Hematopoietic multipotent progenitor cell (in vitro differentiated cells): ENCODE results near the gene SMPD3. TPM values are rescaled to one million over a fixed set of nuclear protein-coding genes. Genes with fewer than 3 reads are reported as not detected.

ENCODE experiments used
- DNase-seq, 3 donors: peaks; one replicate each; pipeline ENCODE4 v3.0.0-alpha.2; 2011 to 2015; ENCODE audit warnings: low read depth in 2 of 3, low spot score in 2 of 3
- total RNA-seq: library from RNA; depleted of rRNA; stranded (reverse); fragments of >200 nt; gene quantifications from one replicate; pipeline ENCODE4 v1.2.3, GENCODE V29; 2012

Gene SMPD3
- total RNA-seq, 1 donor = 0.54 TPM

GRCh38 chr16:68408967-68409366 is 39.3 kb downstream of the SMPD3 start:
- no peak for DNase-seq

- DNase-seq = no peak
Measured at GRCh38 chr16:68408428-68408827, 39.9 kb downstream of the SMPD3 start.

- no peak for DNase-seq
Measured at GRCh38 chr16:68406458-68407152, 41.7 kb downstream of the SMPD3 start.

GRCh38 chr16:68404736-68405345 is 43.5 kb downstream of the SMPD3 start:
- DNase-seq = no peak

- no peak for DNase-seq
Measured at GRCh38 chr16:68403704-68404103, 44.6 kb downstream of the SMPD3 start.

- DNase-seq = no peak
Measured at GRCh38 chr16:68403177-68403576, 45.1 kb downstream of the SMPD3 start.

- no peak for DNase-seq
Measured at GRCh38 chr16:68402748-68403040, 45.6 kb downstream of the SMPD3 start.

GRCh38 chr16:68401871-68402747 is 46.2 kb downstream of the SMPD3 start:
- no peak for DNase-seq

GRCh38 chr16:68400924-68401460 is 47.3 kb downstream of the SMPD3 start:
- no peak for DNase-seq

DNA sequence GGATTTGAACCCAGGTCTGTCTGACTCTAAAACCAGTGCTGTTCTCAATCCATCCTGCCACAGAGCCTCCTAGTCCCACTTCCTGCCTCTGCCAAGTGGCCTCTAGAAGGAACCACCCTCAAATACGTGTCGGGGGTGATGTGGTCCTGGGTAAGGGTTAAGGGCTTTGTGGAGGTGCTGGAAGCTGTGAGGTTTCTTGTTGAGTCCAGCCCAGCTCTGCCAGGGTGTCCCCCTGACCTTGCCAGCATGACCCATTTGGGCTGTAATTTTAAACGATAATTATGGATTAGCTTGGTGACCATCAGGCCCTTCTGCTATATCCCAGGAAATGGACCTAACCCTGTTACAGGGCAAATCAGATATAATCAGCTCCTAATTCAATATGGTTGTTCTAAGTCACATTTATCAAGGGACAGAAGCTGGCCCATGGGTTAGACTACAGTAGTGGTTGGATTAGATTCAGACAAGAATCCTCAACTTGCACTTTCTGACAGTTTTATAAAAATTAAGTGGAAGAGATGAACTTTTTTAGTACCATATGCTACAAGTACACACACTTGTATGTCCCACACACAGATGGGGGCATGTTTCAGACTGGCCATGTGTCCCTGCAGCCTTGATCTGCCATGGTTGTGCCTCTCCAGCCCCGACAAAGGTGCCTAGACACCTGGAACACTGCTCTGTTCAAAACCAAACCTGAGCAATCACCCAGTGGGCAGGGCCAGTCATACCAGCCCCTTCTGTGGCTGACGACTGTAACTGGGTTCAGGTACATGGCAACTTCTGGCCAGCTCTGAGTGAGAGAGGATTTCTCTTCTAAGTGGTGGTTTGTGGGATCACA is 48.0 kb downstream of the SMPD3 start:
- DNase-seq = no peak

DNA sequence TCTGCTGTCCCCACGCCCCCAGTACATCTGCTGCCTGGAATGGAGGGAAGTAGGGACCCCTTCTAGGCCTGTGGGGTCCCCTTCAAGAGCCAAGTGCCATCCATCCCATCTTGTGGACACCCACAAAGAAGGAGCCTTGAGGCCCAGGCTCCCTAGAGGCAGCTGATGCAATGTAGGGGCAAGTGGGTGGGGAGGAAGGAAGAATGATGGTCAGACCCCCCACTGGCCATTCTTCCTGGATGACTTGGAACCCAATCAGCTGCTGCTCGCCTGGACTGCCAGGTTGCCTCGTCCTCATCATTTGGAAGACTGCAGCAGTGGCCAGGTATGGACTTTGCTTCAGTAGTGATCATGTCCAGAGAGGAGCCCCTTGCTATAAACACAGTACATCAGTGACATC is 48.9 kb downstream of the SMPD3 start:
- DNase-seq = no peak

- no peak for DNase-seq
Measured at GRCh38 chr16:68397710-68398201, 50.6 kb downstream of the SMPD3 start.

DNA sequence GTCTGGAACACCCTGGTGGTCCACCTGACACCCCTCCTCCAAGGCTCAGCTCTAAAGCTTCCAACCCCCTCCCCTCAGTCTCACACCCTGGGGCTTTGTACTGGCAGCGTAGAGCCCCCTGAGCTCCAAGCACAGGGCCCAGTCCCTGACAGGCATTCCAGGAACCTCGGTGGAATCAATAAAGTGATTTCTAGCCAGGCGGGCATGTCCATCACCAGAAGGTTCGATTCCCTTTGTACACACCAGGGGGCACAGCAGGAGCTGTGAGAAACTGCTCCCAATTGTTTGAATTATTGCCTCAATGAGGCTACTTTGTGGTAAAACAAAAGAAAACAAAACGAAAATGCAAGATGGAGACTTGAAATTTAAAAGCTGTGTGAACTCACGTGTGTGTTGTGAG is 51.8 kb downstream of the SMPD3 start:
- peak in 2 of 3 donors; percentile 30 to 72 for DNase-seq

DNA sequence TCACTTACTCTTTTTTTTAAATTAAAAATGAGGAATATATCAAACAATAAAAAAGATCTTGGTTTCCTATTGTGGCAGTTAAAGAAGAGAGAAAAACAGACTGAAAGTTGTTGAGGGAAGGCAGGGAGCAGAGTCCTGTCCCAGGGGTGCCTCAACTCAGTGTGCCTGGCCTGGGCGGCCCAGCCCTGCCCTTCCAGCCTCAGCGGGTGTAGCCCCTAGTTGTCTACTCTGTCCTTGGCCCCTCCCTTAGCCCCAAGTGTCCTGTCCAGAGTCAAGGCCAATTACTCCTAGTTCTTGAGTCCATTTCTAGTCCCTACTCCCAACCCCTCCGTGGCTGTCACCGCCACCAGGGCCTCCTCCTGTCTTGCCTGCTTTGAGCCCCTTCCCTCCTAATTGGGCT is 52.5 kb downstream of the SMPD3 start:
- no peak for DNase-seq

DNA sequence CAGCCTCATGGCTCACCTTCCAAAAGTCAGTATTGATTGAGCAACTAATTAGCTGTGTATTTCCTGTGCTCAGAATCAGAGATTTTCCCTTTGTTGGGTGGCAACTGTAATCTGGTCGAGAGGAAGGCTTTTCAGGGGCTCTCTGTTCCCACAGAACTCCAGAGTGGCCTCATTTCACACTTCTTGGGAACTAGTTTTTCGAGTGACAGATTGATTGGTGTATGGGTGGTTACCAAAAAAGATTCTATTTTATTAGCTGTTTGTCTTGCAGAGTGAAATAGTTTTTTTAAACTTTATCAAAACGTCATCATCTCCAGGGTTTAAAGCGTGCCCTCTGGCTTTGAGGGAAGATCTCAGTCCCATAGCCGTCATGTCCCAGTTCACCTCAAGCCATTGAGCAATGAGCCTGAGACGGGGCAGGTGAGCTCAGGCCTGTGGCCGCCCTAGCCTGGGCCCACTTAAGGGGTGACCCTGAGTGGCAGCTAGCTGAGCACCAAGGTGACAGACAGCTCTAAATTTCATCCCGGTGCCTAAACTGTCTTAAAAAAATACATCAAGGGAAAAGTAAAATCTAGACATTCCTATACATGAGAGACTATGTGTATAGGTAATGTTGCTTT is 53.0 kb downstream of the SMPD3 start:
- no peak for DNase-seq

DNA sequence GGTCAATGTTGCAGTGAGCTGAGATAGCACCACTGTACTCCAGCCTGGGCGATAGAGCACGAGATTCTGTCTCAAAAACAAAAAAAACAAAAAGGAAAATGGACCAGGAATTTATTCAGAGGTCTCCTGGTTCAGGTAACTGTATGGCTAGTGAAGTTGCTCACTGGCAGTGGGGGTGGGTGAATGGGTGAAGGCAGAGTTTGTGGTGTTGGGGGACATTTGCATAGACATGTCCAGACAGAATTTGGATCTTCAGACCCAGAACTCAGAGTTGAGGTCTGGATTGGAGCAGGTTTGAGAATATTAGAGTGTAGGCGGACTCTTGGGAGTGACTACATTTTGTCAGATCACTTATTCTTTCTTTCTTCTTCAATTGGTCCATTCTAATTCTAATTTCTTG is 55.0 kb downstream of the SMPD3 start:
- no peak for DNase-seq

DNA sequence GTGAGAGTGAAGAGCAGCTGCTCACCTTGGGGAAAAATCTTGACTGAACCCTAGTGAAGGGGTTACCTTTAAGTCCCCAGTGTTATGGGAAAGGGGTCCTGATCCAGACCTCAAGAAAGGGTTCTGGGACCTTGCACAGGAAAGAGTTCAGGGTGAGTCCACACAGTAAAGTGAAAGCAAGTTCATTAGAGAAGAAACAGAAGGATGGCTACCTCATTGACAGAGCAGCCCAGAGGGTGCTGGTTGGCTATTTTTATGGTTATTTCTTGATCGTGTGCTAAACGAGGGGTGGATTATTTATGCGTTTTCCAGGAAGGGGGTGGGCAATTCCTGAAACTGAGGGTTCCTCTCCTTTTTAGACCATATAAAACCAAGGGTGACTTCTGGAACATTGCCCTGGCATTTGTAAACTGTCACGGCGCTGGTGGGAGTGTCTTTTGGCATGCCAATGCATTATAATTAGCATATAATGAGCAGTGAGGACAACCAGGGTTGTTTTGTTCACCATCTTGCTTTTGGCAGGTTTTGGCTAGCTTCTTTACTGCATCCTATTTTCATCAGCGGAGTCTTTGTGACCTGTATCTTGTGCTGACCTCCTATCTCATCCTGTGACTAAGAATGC is 58.4 kb downstream of the SMPD3 start:
- DNase-seq = no peak

GRCh38 chr16:68389006-68389405 is 59.3 kb downstream of the SMPD3 start:
- no peak for DNase-seq

DNA sequence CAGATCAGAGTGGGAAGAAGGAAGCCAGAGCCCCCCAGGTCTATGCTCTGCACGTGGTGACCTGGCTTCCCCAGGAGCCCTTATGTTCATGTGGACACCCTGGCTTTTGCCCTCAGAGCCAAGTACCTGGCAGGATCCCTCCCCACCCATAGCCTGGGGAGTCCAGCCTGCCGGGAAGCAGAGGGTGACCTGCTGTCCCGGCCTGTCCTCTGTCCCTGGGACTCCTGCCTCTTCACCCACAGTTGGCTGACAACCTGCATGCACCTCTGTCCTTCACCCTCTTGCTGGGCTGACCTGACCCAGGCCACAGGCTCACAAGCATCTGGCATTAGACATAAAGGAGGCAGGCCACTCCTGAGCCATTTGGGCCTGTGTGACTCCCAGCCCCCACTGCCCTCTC is 60.2 kb downstream of the SMPD3 start:
- DNase-seq = no peak

DNA sequence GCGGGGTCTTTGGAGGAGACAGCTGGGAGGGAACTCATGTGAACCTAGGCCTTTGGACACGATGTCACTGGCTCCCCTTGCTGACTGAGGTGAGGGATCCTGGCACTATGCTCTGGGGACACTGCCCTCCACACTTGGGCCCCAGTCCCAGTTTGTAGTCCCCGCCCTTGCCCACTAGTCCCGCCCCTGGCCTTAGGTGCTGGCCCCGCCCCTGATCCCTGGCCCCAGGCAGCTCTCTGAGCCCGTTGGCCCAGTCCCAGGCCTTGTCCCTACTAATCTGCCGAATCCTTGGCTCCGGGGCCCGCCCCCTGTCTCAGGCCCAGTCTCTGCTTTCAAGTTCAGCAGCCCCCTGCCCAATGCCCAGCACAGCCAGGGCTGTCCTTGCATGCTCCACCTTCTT is 61.0 kb downstream of the SMPD3 start:
- DNase-seq = no peak
